HG03095 (cell line): Measurements from ENCODE around the gene TMPO.
A peak's percentile ranks its signal among the peaks of the same experiment; 100 is the strongest.
"Not testable (repeated sequence)": the region's sequence is repeated elsewhere in the genome, so short reads cannot be mapped to it uniquely, and the experiment has no call there.

Experiments
- ATAC-seq: cut with Tn5 transposase; IDR thresholded peaks from one replicate; pipeline ENCODE4 v1.9.1; 2021; ENCODE audit warnings: moderate library complexity; ENCODE audit not compliant: unreplicated experiment

TMPO gene

DNA sequence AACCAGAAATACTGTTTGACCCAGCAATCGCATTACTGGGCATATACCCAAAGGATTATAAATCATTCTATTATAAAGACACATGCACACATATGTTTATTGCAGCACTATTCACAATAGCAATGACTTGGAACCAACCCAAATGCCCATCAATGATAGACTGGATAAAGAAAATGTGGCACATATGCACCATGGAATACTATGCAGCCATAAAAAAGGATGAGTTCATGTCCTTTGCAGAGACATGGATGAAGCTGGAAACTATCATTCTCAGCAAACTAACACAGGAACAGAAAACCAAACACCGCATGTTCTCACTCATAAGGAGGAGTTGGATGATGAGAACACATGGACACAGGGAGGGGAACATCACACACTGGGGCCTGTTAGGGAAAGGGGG lies 61.4 kb downstream of the TMPO start:
- not testable (repeated sequence) for ATAC-seq

DNA sequence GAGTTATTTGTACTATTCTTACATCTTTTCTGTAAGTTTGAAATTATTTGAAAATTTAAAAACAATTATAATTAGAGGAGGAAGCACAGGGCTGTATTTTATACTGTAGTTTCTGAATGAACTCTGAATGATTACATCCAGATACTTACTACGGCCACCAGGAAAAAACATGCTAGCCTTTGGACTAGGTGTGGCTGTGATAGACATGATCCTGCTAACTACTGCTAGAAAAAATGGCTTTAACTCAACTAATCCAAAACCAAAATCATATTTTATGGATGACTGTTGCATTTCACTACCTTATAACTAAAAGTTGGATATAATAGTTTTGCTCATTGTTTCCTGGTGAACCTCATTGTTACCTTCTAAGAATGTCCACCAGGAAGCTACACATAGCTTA lies 63.0 kb downstream of the TMPO start:
- ATAC-seq = no peak

DNA sequence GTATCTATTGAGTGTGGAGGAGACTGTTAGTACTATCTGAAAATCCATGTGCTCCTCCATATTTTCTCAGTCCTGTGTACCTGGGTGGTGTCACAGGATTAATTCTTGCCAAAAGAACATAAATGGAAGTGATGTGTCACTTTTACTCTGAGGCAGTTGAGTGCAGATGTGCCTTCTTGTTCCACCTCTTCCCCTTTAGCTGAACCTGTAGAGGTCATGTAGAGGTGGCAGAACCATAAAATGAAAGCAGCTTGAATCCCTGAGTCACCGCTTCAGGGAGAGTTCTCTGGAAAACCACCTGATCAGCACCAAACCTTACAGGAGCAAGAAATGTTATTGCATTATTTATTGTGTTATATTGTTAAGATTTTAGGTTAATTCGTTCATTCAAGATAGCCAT lies 63.4 kb downstream of the TMPO start:
- ATAC-seq = no peak

DNA sequence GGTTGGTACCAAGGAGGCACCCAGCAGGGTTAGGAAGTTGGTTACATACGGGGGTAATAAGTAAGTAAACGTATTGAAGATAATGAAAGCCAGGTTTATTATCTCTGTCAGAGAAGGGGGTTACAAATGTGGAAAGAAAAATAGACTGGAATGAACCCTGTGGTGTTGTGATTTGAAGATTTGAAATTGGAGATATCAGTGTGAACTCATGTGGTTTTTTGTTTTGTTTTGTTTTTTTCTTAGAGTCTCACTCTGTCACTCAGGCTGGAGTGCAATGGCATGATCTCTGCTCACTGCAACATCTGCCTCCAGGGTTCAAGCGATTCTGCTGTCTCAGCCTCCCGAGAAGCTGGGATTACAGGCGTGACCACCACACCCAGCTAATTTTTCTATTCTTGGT lies 64.0 kb downstream of the TMPO start:
- no peak for ATAC-seq

DNA sequence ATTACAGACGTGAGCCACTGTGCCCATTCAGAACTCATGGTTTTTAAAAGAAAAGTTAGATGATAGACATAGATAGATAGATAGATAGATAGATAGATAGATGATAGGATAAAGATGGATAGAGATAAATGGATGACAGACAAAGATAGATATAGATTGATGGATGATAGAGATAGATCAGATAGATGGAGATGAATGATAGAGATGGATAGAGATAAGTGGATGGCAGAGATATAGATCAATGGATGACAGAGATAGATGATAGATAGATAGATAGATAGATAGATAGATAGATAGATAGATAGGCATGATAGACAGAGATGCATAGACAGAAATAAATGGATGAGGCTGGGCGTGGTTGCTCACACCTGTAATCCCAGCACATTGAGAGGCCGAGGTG lies 64.4 kb downstream of the TMPO start:
- no peak for ATAC-seq

DNA sequence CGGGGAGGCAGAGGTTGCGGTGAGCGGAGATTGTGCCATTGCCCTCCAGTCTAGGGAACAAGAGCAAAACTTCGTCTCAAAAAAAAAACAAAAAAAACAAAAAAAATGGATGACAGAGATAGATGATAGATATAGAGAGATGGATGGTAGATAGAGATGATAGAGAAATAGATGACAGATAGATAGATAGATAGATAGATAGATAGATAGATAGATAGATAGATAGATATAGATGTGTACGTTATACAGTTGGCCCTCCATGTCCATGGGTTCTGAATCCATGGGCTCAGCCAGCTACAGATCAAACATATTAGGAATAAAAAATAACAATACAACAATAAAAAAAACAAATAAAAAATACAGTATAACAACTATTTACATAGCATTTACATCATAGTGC lies 65.3 kb downstream of the TMPO start:
- no peak for ATAC-seq

DNA sequence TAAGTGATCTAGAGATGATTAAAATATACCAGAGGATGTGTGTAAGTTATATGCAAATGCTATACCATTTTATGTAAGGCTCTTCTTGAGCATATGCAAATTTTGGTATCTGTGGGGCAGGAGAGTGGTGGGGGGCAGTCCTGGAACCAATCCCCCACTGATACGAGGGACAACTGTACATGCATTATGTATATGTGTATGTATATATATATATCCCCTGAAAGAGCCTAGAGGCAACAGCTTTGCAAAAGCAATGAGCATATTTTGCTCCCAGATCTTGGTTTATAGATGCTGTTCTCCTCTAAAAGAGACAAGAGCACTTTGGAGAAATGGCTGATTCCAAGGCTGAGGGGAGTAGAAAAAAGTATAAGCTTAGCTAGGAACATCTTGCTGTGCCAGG lies 65.7 kb downstream of the TMPO start:
- ATAC-seq = no peak

GRCh38 chr12:98582093-98582492 lies 66.7 kb downstream of the TMPO start:
- no peak for ATAC-seq

DNA sequence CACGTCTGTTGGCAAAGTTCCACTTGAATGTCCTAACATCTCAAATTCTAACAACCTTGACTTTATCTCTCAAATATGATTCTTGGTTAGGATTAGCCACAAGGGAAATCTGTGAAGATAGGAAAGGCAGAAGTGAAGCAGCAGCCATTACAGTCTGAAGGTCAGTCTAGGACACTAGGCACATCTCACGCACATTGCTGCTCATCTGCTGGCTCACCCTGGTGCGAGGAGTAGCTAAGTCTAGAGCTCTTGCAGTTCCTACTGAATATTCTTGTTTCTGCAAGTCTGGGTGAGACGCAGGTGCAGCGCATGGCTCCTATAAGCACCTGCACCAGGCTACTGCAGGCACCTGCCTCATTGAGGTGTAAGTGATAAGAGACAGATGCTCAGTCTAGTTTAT lies 71.7 kb downstream of the TMPO start:
- ATAC-seq = no peak

DNA sequence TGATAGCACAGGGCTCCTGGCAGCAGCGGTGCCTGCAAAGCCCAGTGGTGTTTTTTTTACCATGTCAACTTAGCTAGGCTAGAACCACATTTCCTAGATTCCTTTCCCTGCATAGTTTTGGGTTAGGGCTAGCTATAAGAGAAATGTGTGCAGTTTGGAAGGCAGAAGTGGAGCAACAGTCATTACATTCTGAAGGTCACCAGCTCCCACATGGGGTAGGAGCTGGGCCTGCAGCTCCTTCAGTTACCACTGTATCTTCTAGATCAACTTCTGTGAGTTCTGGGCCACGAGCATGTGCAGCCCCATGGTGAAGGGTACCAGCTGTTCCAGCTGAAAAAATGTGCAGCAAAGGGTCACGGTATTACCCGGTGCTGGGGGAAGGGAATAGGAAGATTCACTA lies 75.8 kb downstream of the TMPO start:
- no peak for ATAC-seq

GRCh38 chr12:98592825-98593322 lies 77.5 kb downstream of the TMPO start:
- ATAC-seq = no peak

DNA sequence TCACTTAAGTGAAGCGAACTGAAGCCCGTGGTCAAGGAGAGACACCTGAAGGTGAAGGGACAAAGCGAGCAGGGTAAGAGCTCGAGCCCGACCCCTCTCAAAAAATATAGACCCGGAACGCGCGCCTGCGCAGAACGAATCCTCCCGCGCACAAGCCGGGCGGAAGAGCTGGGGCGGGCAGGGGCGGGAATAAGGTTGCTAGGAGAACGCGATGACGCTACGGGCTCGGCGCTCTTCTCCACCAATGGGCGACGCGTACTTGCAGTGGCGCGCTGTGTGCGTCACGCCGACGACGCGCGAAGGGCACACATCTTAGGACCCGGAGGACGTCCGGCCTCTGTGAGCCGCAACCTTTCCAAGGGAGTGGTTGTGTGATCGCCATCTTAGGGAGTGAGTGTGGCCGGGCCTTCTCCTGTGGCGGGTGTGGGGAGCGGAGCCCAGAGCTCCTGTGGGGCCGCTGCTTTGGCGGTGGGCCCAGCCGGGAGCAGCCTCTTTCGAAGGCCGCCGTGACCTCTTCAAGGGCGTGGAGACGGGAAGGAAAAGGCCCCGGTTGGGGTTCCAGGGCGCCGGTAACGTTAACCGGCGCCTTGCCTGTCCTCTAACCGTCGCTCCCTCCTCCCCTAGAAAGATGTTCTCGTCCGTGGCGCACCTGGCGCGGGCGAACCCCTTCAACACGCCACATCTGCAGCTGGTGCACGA lies 78.1 kb downstream of the TMPO start, which contains the start of gene SLC25A3:
TSS of gene SLC25A3 (plus strand) at position 336 of the 699 bp plus-strand sequence. CDS start at position 629, 293 bp downstream.
- ATAC-seq = peak; percentile 99

- no peak for ATAC-seq
Measured at GRCh38 chr12:98594050-98594835, 78.9 kb downstream of the TMPO start.

GRCh38 chr12:98595243-98595988 lies 80.0 kb downstream of the TMPO start:
- no peak for ATAC-seq

- not testable (repeated sequence) for ATAC-seq
Measured at GRCh38 chr12:98597313-98597712, 81.9 kb downstream of the TMPO start.
